Gastrocnemius medialis (tissue), 4 donors: ENCODE data around the gene CDH1. TPM values are rescaled to one million over a fixed set of nuclear protein-coding genes. Genes with fewer than 3 reads are reported as not detected.

ENCODE experiments used
- ATAC-seq, 2 donors: fragments of 150-250 bp; one replicate each; pipeline ENCODE4 v1.9.1; 2016
- DNase-seq, 2 donors: peaks; one replicate each; pipeline ENCODE4 v3.0.0-alpha.2; 2019
- H3K27ac ChIP-seq, 4 donors: fragments of 200-600 bp; sonication (generic); 1 replicate in 1 of 4; 2 replicates in 3 of 4; pipeline ENCODE4 v1.5.1; 2016 to 2018; ENCODE audit warnings: mild to moderate bottlenecking in 2 of 4, moderate library complexity in 1 of 4
- H3K27me3 ChIP-seq, 3 donors: fragments of 200-600 bp; sonication (generic) in 2 of 3; 1 replicate in 1 of 3; 2 replicates in 2 of 3; pipeline versions ENCODE4 v1.5.1 to v1.6.0; 2016 to 2019; ENCODE audit warnings: mild to moderate bottlenecking in 1 of 3, moderate library complexity in 1 of 3
- H3K36me3 ChIP-seq, 2 donors: fragments of 200-600 bp; sonication (generic) in 1 of 2; one replicate each; pipeline ENCODE4 v1.5.1; 2017 to 2018
- H3K4me1 ChIP-seq, 2 donors: fragments of 200-600 bp; sonication (generic) in 1 of 2; one replicate each; pipeline ENCODE4 v1.5.1; 2016 to 2017; ENCODE audit warnings: mild to moderate bottlenecking in 2 of 2
- H3K4me3 ChIP-seq, 4 donors: fragments of 200-600 bp; sonication (generic) in 3 of 4; 1 replicate in 1 of 4; 2 replicates in 3 of 4; pipeline ENCODE4 v1.5.1; 2016 to 2019; ENCODE audit warnings: mild to moderate bottlenecking in 2 of 4
- H3K9me3 ChIP-seq, 3 donors: fragments of 200-600 bp; sonication (generic) in 2 of 3; 1 replicate in 1 of 3; 2 replicates in 2 of 3; pipeline ENCODE4 v1.5.1; 2016 to 2019
- CTCF ChIP-seq, 5 experiments: fragments of 450-650 bp in 3 of 5; fragments of 200-600 bp in 2 of 5; sonication (generic) in 2 of 5; IDR thresholded peaks in 4 of 5; conservative IDR thresholded peaks in 1 of 5; 1 replicate in 4 of 5; 2 replicates in 1 of 5; pipeline ENCODE4 v1.5.1; 2016 to 2019; ENCODE audit warnings: antibody characterized with exemption in 5 of 5, mild to moderate bottlenecking in 3 of 5, moderate library complexity in 3 of 5
- POLR2A ChIP-seq, 2 donors: fragments of 450-650 bp; IDR thresholded peaks; one replicate each; pipeline ENCODE4 v1.6.1; 2017; ENCODE audit warnings: antibody characterized with exemption in 2 of 2, mild to moderate bottlenecking in 2 of 2, moderate library complexity in 2 of 2
- in situ Hi-C, 4 donors: fragments of 200-750 bp; cut with MboI; loops; one replicate each; pipeline versions ENCODE4 v1.15.0 to v1.8.0; 2017; ENCODE audit warnings: low sequenced_read_pairs in 4 of 4
- intact Hi-C: fragments of 100-400 bp; cut with DNase I; formaldehyde crosslinking; loops from one replicate; pipeline ENCODE4 v1.15.1; 2023; ENCODE audit warnings: low total_unique reads
- total RNA-seq, 4 donors: library from RNA; depleted of rRNA; stranded (reverse); fragments of >200 nt; gene quantifications; one replicate each; pipeline versions ENCODE4 v1.1.0 to v1.2.3, GENCODE V29; 2016

CDH1 gene
- total RNA-seq, 4 donors from 2014 or later: 0.20 to 1.3 (median 0.20) TPM; not detected in 1

- intact Hi-C loops (no loop called here), in situ Hi-C loops (no loop called here)
- ATAC-seq: no peak
- Histone ChIP-seq H3K4me1 (no peaks in the 10 kb centered on the region), H3K36me3 (no peaks in the 10 kb centered on the region), H3K9me3 (no peaks in the 10 kb centered on the region), H3K4me3 (no peak overlapping the region), H3K27me3 (peaks cover 0 to 2% (median 0%) of the 10 kb centered on the region in 3 donors), H3K27ac (no peak overlapping the region)
- DNase-seq: no peak
- TF ChIP-seq POLR2A (IDR thresholded peaks at IDR 0.05) (no peak), CTCF (IDR thresholded peaks at IDR 0.05 in 4 of 5, conservative IDR thresholded peaks at IDR 0.05 in 1 of 5) (no peak)
Observed at GRCh38 chr16:68764862-68765261, 27.8 kb downstream of the CDH1 start.

GRCh38 chr16:68767581-68767980, 30.5 kb downstream of the CDH1 start:
- in situ Hi-C loops (no loop called here), intact Hi-C loops (no loop called here)
- ATAC-seq (no peak), DNase-seq (no peak)
- no peaks in the 10 kb centered on the region for H3K27me3 ChIP-seq
- H3K9me3 ChIP-seq: no peaks in the 10 kb centered on the region
- no peaks in the 10 kb centered on the region for H3K36me3 ChIP-seq
- H3K27ac ChIP-seq: no peak overlapping the region
- no peaks in the 10 kb centered on the region for H3K4me1 ChIP-seq
- H3K4me3 ChIP-seq: no peak overlapping the region
- TF ChIP-seq POLR2A (IDR thresholded peaks at IDR 0.05) (no peak), CTCF (IDR thresholded peaks at IDR 0.05 in 4 of 5, conservative IDR thresholded peaks at IDR 0.05 in 1 of 5) (no peak)

DNA sequence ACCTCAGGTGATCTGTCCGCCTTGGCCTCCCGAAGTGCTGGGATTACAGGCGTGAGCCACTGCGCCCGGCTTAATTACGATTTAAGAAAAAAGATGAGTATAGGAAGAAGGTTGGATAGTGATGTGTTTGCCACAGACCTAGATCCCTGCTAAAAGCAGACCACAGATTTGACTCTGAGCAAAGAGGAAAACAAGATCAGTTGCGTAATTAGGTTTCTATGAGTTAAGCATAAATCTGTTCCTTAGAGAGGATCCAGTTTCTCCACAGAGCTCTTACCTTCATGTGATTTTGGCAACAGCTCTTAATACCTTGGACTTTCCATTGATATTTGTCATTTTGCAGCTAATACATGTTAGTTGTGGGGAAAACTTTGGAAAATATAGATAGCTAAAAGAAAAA, 31.1 kb downstream of the CDH1 start:
- no peaks in the 10 kb centered on the region for H3K36me3 ChIP-seq
- H3K9me3 ChIP-seq: no peaks in the 10 kb centered on the region
- intact Hi-C loops (no loop called here), in situ Hi-C loops (no loop called here)
- no peak overlapping the region for H3K27ac ChIP-seq
- no peaks in the 10 kb centered on the region for H3K4me1 ChIP-seq
- ATAC-seq: no peak
- H3K4me3 ChIP-seq: no peak overlapping the region
- H3K27me3 ChIP-seq: no peaks in the 10 kb centered on the region
- no peak for TF ChIP-seq POLR2A (IDR thresholded peaks at IDR 0.05)
- no peak for TF ChIP-seq CTCF (IDR thresholded peaks at IDR 0.05 in 4 of 5, conservative IDR thresholded peaks at IDR 0.05 in 1 of 5)
- no peak for DNase-seq

DNA sequence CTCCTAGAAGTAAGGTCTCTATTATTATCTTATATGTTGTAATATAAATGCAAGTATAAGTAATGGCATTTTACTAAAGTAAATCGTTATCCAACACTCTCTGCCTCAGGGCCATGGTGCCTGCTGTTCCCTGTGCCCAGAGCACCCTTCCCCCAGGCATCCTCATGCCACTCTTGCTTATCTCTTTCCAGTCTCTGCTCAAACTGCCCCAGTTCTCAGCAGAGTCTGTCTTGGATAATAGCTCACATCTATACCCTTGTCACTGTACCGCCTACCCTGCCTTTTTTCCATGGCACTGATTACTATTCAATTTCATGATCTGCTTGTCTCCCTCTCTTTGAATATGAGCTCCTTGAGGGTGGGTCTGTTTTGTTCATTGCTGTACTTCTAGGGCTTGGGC, 31.7 kb downstream of the CDH1 start:
- intact Hi-C loops: no loop called here
- no peak for ATAC-seq
- no peaks in the 10 kb centered on the region for H3K4me1 ChIP-seq
- no peak overlapping the region for H3K4me3 ChIP-seq
- TF ChIP-seq POLR2A (IDR thresholded peaks at IDR 0.05): no peak
- no peak for TF ChIP-seq CTCF (IDR thresholded peaks at IDR 0.05 in 4 of 5, conservative IDR thresholded peaks at IDR 0.05 in 1 of 5)
- H3K9me3 ChIP-seq: no peaks in the 10 kb centered on the region
- no peaks in the 10 kb centered on the region for H3K36me3 ChIP-seq
- H3K27ac ChIP-seq: no peak overlapping the region
- H3K27me3 ChIP-seq: no peaks in the 10 kb centered on the region
- no peak for DNase-seq
- in situ Hi-C loops: no loop called here

DNA sequence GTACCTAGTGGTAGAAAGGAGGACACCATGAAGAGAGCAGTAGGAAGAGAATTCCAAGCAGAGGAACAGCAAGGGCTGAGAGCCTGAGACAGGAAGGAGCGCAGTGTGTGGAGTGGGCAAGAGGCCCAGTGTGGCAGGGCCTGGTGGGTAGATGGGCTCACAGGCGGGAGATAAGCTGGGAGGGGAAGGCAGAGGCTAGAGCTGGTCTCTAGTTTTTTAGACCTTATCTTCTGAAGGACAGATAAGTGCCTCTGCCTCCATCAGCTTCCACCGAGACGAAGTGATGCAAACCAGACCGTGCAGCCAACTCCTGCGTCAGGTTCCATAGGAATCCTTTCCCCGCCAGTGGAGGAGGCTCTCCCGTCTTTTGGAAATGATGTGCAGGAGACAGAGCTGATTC, 33.6 kb downstream of the CDH1 start:
- no peaks in the 10 kb centered on the region for H3K36me3 ChIP-seq
- no peak overlapping the region for H3K4me3 ChIP-seq
- no peak for ATAC-seq
- H3K4me1 ChIP-seq: no peaks in the 10 kb centered on the region
- TF ChIP-seq CTCF (IDR thresholded peaks at IDR 0.05 in 4 of 5, conservative IDR thresholded peaks at IDR 0.05 in 1 of 5) (no peak), POLR2A (IDR thresholded peaks at IDR 0.05) (no peak)
- no peaks in the 10 kb centered on the region for H3K9me3 ChIP-seq
- intact Hi-C loops (no loop called here), in situ Hi-C loops (no loop called here)
- H3K27me3 ChIP-seq: no peaks in the 10 kb centered on the region
- H3K27ac ChIP-seq: no peak overlapping the region
- no peak for DNase-seq
